Right atrium auricular region (tissue), 2 donors: ENCODE data around the gene UBAP1. TPM values are rescaled to one million over a fixed set of nuclear protein-coding genes. Genes with fewer than 3 reads are reported as not detected.
"Not testable (repeated sequence)": the region's sequence is repeated elsewhere in the genome, so short reads cannot be mapped to it uniquely, and the experiment has no call there.

Experiments
- DNase-seq: peaks from one replicate; pipeline ENCODE4 v3.0.0-alpha.2; 2019; ENCODE audit warnings: low spot score
- H3K27ac ChIP-seq, 2 donors: fragments of 200-600 bp; sonication (generic); 1 replicate in 1 of 2; 2 replicates in 1 of 2; pipeline ENCODE4 v1.5.1; 2016 to 2019
- H3K27me3 ChIP-seq, 2 donors: fragments of 200-600 bp; sonication (generic); one replicate each; pipeline versions ENCODE4 v1.5.1 to v1.6.0; 2017 to 2019
- H3K36me3 ChIP-seq: fragments of 200-600 bp; sonication (generic); one replicate; pipeline ENCODE4 v1.5.1; 2016
- H3K4me1 ChIP-seq, 2 donors: fragments of 200-600 bp; sonication (generic); one replicate each; pipeline versions ENCODE4 v1.5.1 to v1.6.0; 2017 to 2019
- H3K4me3 ChIP-seq, 2 donors: fragments of 200-600 bp; sonication (generic); 1 replicate in 1 of 2; 2 replicates in 1 of 2; pipeline ENCODE4 v1.5.1; 2017 to 2019; ENCODE audit warnings: mild to moderate bottlenecking in 1 of 2, moderate library complexity in 1 of 2
- H3K9me3 ChIP-seq, 2 donors: fragments of 200-600 bp; sonication (generic); one replicate each; pipeline ENCODE4 v1.5.1; 2019
- CTCF ChIP-seq, 2 donors: fragments of 200-600 bp; sonication (generic); IDR thresholded peaks; one replicate each; pipeline ENCODE4 v1.5.1; 2019; ENCODE audit warnings: antibody characterized with exemption in 2 of 2
- total RNA-seq, 2 donors: library from RNA; depleted of rRNA; stranded (reverse); fragments of >200 nt; gene quantifications; one replicate each; pipeline ENCODE4 v1.1.0, GENCODE V29; 2016

UBAP1 gene
- total RNA-seq, 2 donors from 2014 or later = 39.4 to 46.4 TPM

DNA sequence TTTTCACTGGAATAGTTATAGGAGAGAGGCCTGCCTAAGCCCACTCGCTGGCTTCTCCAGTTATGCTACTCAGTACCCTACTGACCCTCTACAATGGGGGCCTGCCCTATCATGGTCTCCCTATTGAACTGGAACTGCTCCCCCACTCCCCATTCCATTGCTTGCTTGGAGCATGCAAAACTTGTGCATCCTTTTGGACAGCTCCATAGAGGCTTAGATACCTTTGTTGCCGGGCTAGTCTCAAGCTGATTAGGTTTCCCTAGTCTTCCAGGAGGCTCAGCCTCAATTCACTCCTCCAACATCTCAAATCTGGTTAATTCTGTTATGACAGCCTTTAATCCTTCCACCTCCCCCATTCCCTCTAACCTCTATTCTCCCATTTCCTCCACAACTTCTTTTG, 110.3 kb downstream of the UBAP1 start:
- no peak for DNase-seq
- H3K27me3 ChIP-seq = no peaks in the 10 kb centered on the region
- no peak overlapping the region for H3K4me3 ChIP-seq
- H3K4me1 ChIP-seq = no peaks in the 10 kb centered on the region
- TF ChIP-seq CTCF (IDR thresholded peaks at IDR 0.05) = no peak
- no peaks in the 10 kb centered on the region for H3K9me3 ChIP-seq
- H3K36me3 ChIP-seq = no peaks in the 10 kb centered on the region
- H3K27ac ChIP-seq = no peak overlapping the region

DNA sequence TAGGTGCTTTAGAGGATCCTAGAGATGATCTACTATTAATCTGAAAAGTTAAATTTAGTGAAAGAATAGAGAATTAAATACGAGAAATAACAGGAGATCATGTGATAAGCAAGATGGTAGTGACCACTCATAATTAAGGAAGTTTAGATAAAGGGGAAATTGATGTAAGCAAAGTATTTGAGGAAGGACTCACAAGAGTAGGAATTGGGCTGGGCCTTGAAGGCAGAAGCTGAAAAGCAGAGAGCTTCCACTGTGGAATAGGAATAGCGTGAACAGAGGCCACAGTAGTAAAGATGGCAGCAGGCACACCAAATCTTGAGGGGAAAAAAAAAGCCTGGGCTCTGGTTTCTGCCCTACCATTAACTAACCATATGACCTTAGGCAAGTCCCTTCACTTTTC, 112.2 kb downstream of the UBAP1 start:
- Histone ChIP-seq H3K27me3 (no peaks in the 10 kb centered on the region), H3K9me3 (no peaks in the 10 kb centered on the region), H3K27ac (no peak overlapping the region), H3K4me1 (no peaks in the 10 kb centered on the region), H3K36me3 (no peaks in the 10 kb centered on the region), H3K4me3 (no peak overlapping the region)
- no peak for TF ChIP-seq CTCF (IDR thresholded peaks at IDR 0.05)
- DNase-seq = no peak

- no peaks in the 10 kb centered on the region for H3K27me3 ChIP-seq
- TF ChIP-seq CTCF (IDR thresholded peaks at IDR 0.05) = no peak
- no peak overlapping the region for H3K27ac ChIP-seq
- H3K9me3 ChIP-seq = no peaks in the 10 kb centered on the region
- H3K36me3 ChIP-seq = no peaks in the 10 kb centered on the region
- no peak overlapping the region for H3K4me3 ChIP-seq
- H3K4me1 ChIP-seq = no peaks in the 10 kb centered on the region
- no peak for DNase-seq
Observed at GRCh38 chr9:34291423-34291822, 112.6 kb downstream of the UBAP1 start.

GRCh38 chr9:34292552-34292951, 113.7 kb downstream of the UBAP1 start:
- no peaks in the 10 kb centered on the region for H3K27me3 ChIP-seq
- H3K4me1 ChIP-seq = no peaks in the 10 kb centered on the region
- H3K36me3 ChIP-seq = no peaks in the 10 kb centered on the region
- no peak for DNase-seq
- no peak overlapping the region for H3K4me3 ChIP-seq
- H3K9me3 ChIP-seq = no peaks in the 10 kb centered on the region
- H3K27ac ChIP-seq = no peak overlapping the region
- no peak for TF ChIP-seq CTCF (IDR thresholded peaks at IDR 0.05)

GRCh38 chr9:34301064-34301463, 122.2 kb downstream of the UBAP1 start:
- DNase-seq, H3K4me1 ChIP-seq: not testable (repeated sequence)

More at GRCh38 chr9:34301064-34301463, 122.2 kb downstream of the UBAP1 start:
- H3K27me3 ChIP-seq, H3K36me3 ChIP-seq, H3K4me3 ChIP-seq, H3K9me3 ChIP-seq, H3K27ac ChIP-seq: not testable (repeated sequence)

Other genes with a start within 250 kb of the UBAP1 start
- gene UBAP2, start 130.2 kb upstream of the UBAP1 start, total RNA-seq = 10 to 100 TPM; 17.3 to 21.8 TPM
- 10 to 100 TPM; 20.4 to 20.6 TPM for gene DCAF12, start 52.3 kb upstream of the UBAP1 start, total RNA-seq
- under 1 TPM; 0.43 to 0.52 TPM for gene KIF24, start 150.2 kb downstream of the UBAP1 start, total RNA-seq
- 10 to 100 TPM; 17.6 to 25.3 TPM for gene NUDT2, start 150.5 kb downstream of the UBAP1 start, total RNA-seq
- gene MYORG, start 197.9 kb downstream of the UBAP1 start, total RNA-seq = 1 to 10 TPM; 5.4 to 7.4 TPM